Measurements from ENCODE around the gene STK17B.
A peak's percentile ranks its signal among the peaks of the same experiment; 100 is the strongest.

The STK17B gene

GRCh38 chr2:196183528-196184231, 12.3 kb upstream of the STK17B start:
- DNase-seq = no peak

GRCh38 chr2:196183172-196183473, 11.7 kb upstream of the STK17B start:
- DNase-seq = no peak

GRCh38 chr2:196182439-196183171, 11.2 kb upstream of the STK17B start:
- DNase-seq = no peak

- DNase-seq = no peak
Measured at GRCh38 chr2:196181484-196181883, 10.1 kb upstream of the STK17B start.

- DNase-seq = no peak
Measured at GRCh38 chr2:196177124-196177523, 5.7 kb upstream of the STK17B start.

GRCh38 chr2:196176142-196176738, 4.9 kb upstream of the STK17B start:
- peak; percentile 21 to 63 (median 47) for DNase-seq

- DNase-seq = no peak
Measured at GRCh38 chr2:196174404-196174803, 3.0 kb upstream of the STK17B start.

GRCh38 chr2:196173505-196173904, 2.1 kb upstream of the STK17B start:
- no peak for DNase-seq

- DNase-seq = no peak
Measured at GRCh38 chr2:196172951-196173350, 1.6 kb upstream of the STK17B start.

- no peak for DNase-seq
Measured at GRCh38 chr2:196171946-196172345, 568 bp upstream of the STK17B start.

GRCh38 chr2:196170606-196171247, 651 bp downstream of the STK17B start:
- DNase-seq = no peak

- DNase-seq = peak in 2 of 4 experiments; percentile 17 to 22
Measured at GRCh38 chr2:196170213-196170605, 1.2 kb downstream of the STK17B start.

- no peak for DNase-seq
Measured at GRCh38 chr2:196169516-196169915, 1.9 kb downstream of the STK17B start.

- no peak for DNase-seq
Measured at GRCh38 chr2:196168181-196168580, 3.2 kb downstream of the STK17B start.

GRCh38 chr2:196167666-196168065, 3.7 kb downstream of the STK17B start:
- no peak for DNase-seq

GRCh38 chr2:196166876-196167275, 4.5 kb downstream of the STK17B start:
- no peak for DNase-seq

GRCh38 chr2:196165016-196165415, 6.4 kb downstream of the STK17B start:
- no peak for DNase-seq

GRCh38 chr2:196163285-196163684, 8.1 kb downstream of the STK17B start:
- DNase-seq = no peak

- no peak for DNase-seq
Measured at GRCh38 chr2:196162586-196163175, 8.7 kb downstream of the STK17B start.

- no peak for DNase-seq
Measured at GRCh38 chr2:196160946-196161345, 10.4 kb downstream of the STK17B start.

GRCh38 chr2:196160101-196160500, 11.3 kb downstream of the STK17B start:
- no peak for DNase-seq

- no peak for DNase-seq
Measured at GRCh38 chr2:196159221-196159892, 12.0 kb downstream of the STK17B start.

GRCh38 chr2:196155575-196155974, 15.8 kb downstream of the STK17B start:
- no peak for DNase-seq

Data from activated CD4-positive, CD25-positive, alpha-beta regulatory T cell (primary cell).